Gastroesophageal sphincter (tissue), 3 donors: Measurements from ENCODE around the gene ALK.

Experiments used
- CTCF ChIP-seq, 4 experiments: fragments of 200-600 bp in 2 of 4; fragments of 450-650 bp in 2 of 4; sonication (generic) in 1 of 4; IDR thresholded peaks; one replicate each; pipeline ENCODE4 v1.5.1; 2017 to 2019; ENCODE audit warnings: antibody characterized with exemption in 4 of 4, mild to moderate bottlenecking in 2 of 4, moderate library complexity in 2 of 4
- EP300 ChIP-seq: sonication (generic); formaldehyde crosslinking; IDR thresholded peaks from one replicate; pipeline ENCODE4 v1.6.1; 2017; ENCODE audit warnings: antibody characterized with exemption, mild to moderate bottlenecking
- POLR2A ChIP-seq, 2 donors: fragments of 450-650 bp; IDR thresholded peaks; one replicate each; pipeline ENCODE4 v1.6.1; 2017; ENCODE audit warnings: antibody characterized with exemption in 2 of 2, mild to moderate bottlenecking in 2 of 2, moderate library complexity in 1 of 2
- POLR2AphosphoS5 ChIP-seq: sonication (generic); formaldehyde crosslinking; IDR thresholded peaks from one replicate; pipeline ENCODE4 v1.6.1; 2017; ENCODE audit warnings: antibody characterized with exemption

GRCh38 chr2:29240601-29241000 is 680.8 kb downstream of the ALK start:
- no peak for TF ChIP-seq CTCF (IDR thresholded peaks at IDR 0.05)
- TF ChIP-seq POLR2AphosphoS5, result no peak
- no peak for TF ChIP-seq POLR2A (IDR thresholded peaks at IDR 0.05)
- no peak for TF ChIP-seq EP300
